Skeletal muscle satellite cell (primary cell): ENCODE data around the gene ADAMTS3.

Source experiments
- H3K27me3 ChIP-seq: 2 replicates; pipeline ENCODE4 v1.7.0; 2013; ENCODE audit warnings: low read length; ENCODE audit not compliant: control insufficient read depth, insufficient read depth
- H3K36me3 ChIP-seq: 2 replicates; pipeline ENCODE4 v1.7.0; 2013; ENCODE audit warnings: mild to moderate bottlenecking, control low read depth, low read length; ENCODE audit not compliant: insufficient read depth
- H3K4me1 ChIP-seq: 2 replicates; pipeline ENCODE4 v1.7.0; 2013; ENCODE audit warnings: low read length; ENCODE audit not compliant: control insufficient read depth, insufficient read depth
- H3K4me2 ChIP-seq: 2 replicates; pipeline ENCODE4 v1.7.0; 2013; ENCODE audit warnings: mild to moderate bottlenecking, low read length
- H3K4me3 ChIP-seq: 2 replicates; pipeline ENCODE4 v1.7.0; 2013; ENCODE audit warnings: low read length
- H3K9ac ChIP-seq: 2 replicates; pipeline ENCODE4 v1.7.0; 2013; ENCODE audit warnings: mild to moderate bottlenecking, low read depth, low read length, moderate library complexity
- H3K9me3 ChIP-seq: replicated peaks from 2 replicates; pipeline ENCODE4 v1.7.0; 2013; ENCODE audit warnings: mild to moderate bottlenecking, control low read depth, low read length

The ADAMTS3 gene

DNA sequence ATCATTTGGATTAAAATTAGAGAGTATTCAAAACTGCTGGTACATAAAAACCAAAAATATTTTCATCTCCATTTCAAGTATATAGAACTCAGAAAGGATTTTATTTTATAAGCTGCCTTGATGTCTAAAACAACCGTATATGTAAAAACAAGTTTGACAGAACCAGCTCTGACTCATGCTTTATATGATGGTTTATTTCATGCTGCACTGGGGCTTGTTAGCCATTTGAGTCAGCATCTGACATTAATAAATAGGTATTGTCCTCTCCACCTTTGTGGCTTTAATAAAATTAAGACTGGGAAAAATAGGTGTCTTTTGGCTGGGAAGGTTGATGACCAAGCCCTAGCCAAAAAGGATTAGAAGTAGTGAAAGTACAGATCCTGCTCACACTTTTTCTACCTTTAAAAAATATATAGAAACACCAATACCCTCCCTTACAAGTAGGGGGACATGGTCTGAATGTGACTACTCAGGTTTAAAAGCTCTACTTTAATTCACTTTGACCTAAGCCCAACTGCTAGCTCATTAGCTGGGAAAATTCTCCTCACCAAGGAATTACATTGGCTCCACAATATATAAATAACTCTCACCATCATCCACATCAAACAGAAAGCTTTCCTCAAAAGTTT, 228.1 kb downstream of the ADAMTS3 start:
- no peak overlapping the region for H3K4me2 ChIP-seq
- no peaks in the 10 kb centered on the region for H3K9me3 ChIP-seq
- no peaks in the 10 kb centered on the region for H3K4me1 ChIP-seq
- H3K27me3 ChIP-seq, result no peaks in the 10 kb centered on the region
- H3K36me3 ChIP-seq, result no peaks in the 10 kb centered on the region
- H3K9ac ChIP-seq, result no peak overlapping the region
- no peak overlapping the region for H3K4me3 ChIP-seq

DNA sequence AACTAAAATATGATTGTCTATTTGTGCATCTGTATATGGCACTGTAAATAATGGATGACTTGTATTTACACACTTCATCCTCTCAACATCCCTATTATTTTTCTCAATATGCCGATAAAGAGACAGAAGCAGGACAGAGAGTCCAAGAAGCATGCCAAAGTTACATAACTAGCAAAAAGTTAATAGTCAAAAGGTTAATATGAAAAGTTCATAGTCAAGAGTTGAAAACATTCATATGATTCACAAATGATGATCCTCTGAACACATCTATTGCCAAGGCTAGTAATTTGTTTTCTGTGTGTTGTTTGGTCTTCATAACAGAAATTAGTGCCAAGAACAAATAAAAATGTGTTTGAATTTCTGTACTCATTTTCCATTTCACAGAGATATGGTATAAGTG, 231.0 kb downstream of the ADAMTS3 start:
- H3K9me3 ChIP-seq, result no peaks in the 10 kb centered on the region

DNA sequence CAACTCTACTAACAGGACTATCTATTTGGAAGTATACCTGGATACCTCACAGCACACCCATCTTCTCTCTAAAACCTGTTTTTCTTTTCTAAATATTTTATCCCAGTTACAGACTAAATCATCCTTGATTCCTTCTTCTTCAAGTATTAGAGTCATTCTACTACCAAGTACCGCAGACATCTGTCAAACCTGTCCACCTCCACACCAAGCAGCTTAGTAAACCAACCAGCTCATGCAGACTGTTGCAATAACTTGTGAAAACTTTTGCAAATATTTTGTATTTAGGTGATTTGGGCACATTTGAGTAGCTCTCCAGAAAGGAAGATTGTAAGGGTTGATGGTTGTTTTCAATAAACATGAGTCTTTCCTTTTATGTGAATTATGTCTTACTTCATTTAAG, 238.6 kb downstream of the ADAMTS3 start:
- Histone ChIP-seq H3K4me2 (no peak overlapping the region), H3K9ac (no peak overlapping the region), H3K4me3 (no peak overlapping the region), H3K27me3 (no peaks in the 10 kb centered on the region), H3K9me3 (no peaks in the 10 kb centered on the region), H3K4me1 (no peaks in the 10 kb centered on the region), H3K36me3 (no peaks in the 10 kb centered on the region)

More for the DNA sequence above, 231.0 kb downstream of the ADAMTS3 start:
- Histone ChIP-seq H3K4me3 (no peak overlapping the region), H3K36me3 (no peaks in the 10 kb centered on the region), H3K4me2 (no peak overlapping the region), H3K9ac (no peak overlapping the region), H3K27me3 (no peaks in the 10 kb centered on the region), H3K4me1 (no peaks in the 10 kb centered on the region)

DNA sequence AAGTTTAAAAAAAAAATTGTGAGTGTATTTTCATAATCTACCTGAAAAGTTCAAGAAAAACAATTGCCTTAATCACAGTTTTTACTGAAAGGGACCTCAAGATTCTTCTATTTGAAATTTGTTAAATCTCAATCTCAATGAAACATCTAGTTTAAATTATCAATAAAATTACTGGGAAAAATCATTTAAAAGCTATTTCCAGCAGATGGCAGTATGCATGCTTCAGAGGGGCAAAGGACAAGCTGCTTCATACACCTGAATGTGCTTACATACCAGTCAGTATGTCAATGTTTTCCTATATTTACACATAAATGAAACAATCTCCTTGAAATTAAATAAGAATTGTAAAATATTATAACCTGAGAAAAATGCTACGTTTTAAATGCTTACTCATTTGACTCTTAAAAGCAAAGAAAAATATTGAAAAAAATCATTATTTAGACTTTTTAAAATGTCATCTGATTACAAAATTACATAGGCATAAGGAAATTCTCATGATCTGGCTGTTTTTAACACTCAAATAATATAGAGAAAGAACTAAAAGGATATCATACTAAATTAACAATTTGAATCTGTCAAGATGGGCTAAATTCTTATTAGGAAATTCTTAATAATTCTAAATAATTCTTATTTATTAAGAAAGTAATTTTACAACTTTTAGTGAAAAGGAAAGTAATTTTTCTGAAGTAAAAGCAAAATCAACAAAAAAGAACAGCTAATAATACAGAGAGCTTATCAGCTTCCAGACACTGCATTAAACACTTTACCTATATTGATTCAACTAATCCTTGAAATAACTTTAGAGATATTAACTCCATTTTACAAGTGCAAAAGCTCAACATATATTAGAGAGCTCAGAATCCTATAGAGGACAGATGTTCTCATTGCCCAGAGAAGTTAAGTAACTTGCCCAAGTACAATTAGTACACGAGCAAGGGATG, 242.1 kb downstream of the ADAMTS3 start:
- peaks cover 2% of the 10 kb centered on the region for H3K4me1 ChIP-seq
- H3K4me2 ChIP-seq, result no peak overlapping the region
- no peaks in the 10 kb centered on the region for H3K9me3 ChIP-seq
- H3K27me3 ChIP-seq, result no peaks in the 10 kb centered on the region
- H3K36me3 ChIP-seq, result no peaks in the 10 kb centered on the region
- H3K9ac ChIP-seq, result no peak overlapping the region
- no peak overlapping the region for H3K4me3 ChIP-seq

DNA sequence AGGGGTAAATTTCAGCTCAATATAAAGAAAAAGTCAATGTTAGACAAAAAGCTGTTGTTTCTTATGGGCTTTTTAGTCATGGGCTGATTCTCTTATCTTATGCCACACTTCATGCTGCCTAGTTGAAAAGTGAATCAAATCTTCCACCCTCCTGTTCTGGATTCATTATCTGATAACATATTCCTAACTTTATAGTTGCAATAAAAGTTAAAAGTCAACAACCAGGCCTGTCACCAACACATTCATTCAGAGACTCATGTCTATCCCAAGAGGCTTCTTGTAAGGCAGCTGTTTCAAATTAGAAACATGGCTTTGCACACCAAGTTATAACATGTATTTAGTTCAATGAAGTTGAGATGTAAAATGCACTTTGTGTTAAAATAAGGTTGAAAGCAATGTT, 243.8 kb downstream of the ADAMTS3 start:
- Histone ChIP-seq H3K9ac (no peak overlapping the region), H3K36me3 (no peaks in the 10 kb centered on the region), H3K27me3 (no peaks in the 10 kb centered on the region), H3K9me3 (no peaks in the 10 kb centered on the region), H3K4me2 (no peak overlapping the region), H3K4me3 (no peak overlapping the region), H3K4me1 (peaks cover 4% of the 10 kb centered on the region)

DNA sequence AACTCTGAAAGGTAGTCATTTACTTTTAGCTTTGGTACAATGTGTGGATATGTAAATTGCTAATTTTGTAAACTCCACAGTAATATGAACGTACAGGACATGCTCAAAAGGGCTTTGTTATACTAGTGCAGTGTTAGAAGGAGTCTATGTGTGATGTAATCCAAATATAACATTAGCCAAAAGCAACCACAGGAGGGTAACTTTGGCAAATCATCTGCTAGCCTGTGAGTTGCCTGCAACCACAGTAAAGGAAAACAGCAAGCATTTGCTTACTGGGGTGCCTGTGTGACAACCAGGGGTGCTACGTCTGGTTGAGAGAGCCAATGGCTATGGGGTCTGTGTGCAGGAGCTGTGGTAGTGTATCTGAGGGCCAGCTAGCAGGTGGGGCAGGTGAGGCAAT, 245.8 kb downstream of the ADAMTS3 start:
- Histone ChIP-seq H3K27me3 (no peaks in the 10 kb centered on the region), H3K9me3 (no peaks in the 10 kb centered on the region), H3K4me2 (no peak overlapping the region), H3K4me1 (peaks cover 22% of the 10 kb centered on the region), H3K9ac (no peak overlapping the region), H3K36me3 (no peaks in the 10 kb centered on the region), H3K4me3 (no peak overlapping the region)

DNA sequence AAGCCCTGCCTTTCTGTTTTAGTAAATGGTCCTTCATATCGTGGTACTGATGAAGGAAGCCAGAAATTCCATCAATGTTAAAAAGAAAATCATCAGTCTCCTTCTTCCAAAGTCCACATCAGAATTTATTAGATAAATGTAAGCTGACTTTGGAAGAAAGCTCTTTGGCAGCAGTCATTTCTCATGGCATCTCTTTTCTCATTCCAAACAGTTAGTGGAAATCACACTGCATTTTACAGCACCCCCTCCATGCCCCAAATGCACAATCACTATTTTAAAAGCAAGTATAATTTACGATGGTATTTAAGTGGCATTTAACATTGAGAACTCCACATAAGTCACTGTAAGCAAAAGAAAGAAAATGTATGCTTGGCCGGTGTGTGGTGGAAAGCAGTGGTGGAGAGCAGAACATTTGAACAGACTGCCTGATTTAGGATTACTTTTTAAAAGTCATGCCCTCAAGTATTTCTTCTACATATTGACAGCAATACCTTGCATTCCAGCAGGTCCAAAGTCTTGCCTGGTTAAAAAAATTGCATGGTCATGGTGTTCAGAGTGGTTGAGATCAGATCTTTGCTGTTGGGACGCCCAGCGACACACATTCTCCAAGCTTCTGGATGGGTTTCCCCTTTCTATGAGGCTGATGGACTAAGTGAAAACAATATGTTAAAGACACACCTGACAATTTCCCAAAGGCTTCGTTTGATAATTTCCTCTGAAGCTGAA, 248.6 kb downstream of the ADAMTS3 start:
- no peak overlapping the region for H3K9ac ChIP-seq
- peaks cover 22% of the 10 kb centered on the region for H3K4me1 ChIP-seq
- H3K27me3 ChIP-seq, result no peaks in the 10 kb centered on the region
- H3K4me3 ChIP-seq, result no peak overlapping the region
- H3K9me3 ChIP-seq, result no peaks in the 10 kb centered on the region
- H3K4me2 ChIP-seq, result peak overlapping the region; percentile 36
- no peaks in the 10 kb centered on the region for H3K36me3 ChIP-seq

DNA sequence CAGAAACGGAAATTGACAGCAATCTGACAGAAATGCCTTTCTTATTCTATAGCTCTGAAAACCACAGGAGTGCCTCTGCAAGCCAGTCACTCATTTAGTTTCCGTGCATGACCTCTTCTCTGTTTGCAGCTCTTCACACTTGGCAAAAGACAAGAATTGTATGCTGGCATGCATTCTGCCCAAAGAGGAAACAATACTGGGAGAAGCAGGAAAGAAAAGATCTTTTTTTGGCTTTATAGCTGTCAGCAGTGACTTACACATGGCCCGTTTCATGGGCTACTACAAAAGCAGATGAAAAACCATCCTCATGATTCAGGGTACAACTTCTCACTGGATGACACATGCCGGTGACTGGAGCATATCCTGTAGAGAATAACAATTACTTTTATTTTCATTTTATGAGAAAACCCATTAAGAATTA, 249.4 kb downstream of the ADAMTS3 start:
- H3K27me3 ChIP-seq, result no peaks in the 10 kb centered on the region
- peaks cover 29% of the 10 kb centered on the region for H3K4me1 ChIP-seq
- H3K4me2 ChIP-seq, result peak overlapping the region; percentile 36
- H3K9ac ChIP-seq, result no peak overlapping the region
- no peaks in the 10 kb centered on the region for H3K9me3 ChIP-seq
- peak overlapping the region; percentile 3 for H3K4me3 ChIP-seq
- H3K36me3 ChIP-seq, result no peaks in the 10 kb centered on the region

DNA sequence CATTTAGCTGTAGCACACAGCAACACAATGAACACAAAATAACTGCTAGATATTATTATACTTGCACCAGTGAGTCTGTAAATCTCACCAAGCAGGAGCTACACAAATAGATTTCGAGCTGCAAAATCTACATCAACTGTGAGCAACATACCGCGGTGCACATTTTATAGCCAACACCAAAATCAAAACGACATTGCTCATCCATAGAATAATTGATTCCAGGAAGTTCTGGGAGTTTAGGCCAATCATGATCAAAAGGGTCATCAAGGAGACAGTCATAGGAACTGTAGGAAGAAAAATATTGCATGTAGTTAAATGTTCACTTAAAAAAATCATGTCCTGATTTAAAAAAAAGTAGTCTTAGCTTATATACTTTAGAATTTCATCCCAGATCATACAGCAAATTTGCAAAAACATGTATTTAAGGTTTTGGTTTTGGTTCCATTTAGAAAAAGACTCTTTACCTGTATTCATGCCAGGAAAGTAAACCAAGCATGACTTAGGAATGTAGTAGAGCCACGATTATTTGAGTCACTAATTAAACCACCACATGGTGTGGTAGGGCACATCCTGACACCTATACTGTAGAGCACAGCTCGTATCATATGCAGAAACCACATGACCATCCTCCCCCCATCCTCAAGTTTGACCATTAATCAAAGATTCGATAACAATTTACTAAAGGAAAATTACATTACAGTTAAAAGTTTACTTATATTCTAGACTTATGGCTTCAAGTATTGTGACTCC, 250.4 kb downstream of the ADAMTS3 start:
- Histone ChIP-seq H3K36me3 (no peaks in the 10 kb centered on the region), H3K27me3 (no peaks in the 10 kb centered on the region), H3K4me3 (no peak overlapping the region), H3K9me3 (no peaks in the 10 kb centered on the region), H3K4me1 (peaks cover 31% of the 10 kb centered on the region), H3K4me2 (no peak overlapping the region), H3K9ac (no peak overlapping the region)

DNA sequence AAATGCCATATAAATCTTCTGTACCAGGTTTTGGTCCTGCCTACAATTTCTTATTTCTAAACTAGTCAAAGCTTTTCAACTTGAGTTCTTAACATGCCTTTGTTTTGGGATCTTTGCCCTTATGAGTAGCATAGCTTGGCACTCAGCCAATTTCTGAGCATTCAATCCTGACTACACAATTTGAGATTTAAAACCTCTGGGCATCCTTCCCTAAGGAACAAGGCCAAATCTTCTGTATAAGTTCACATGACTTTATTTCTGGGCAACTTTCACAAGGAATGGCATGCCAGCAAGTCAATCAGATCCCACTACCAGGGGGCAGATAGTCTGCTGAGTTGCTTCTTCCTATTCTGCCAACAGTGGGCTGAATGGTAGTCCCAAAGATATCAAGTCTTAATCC, 254.2 kb downstream of the ADAMTS3 start:
- no peak overlapping the region for H3K4me3 ChIP-seq
- H3K9ac ChIP-seq, result no peak overlapping the region
- no peaks in the 10 kb centered on the region for H3K27me3 ChIP-seq
- H3K4me2 ChIP-seq, result no peak overlapping the region
- H3K4me1 ChIP-seq, result peaks cover 45% of the 10 kb centered on the region
- H3K9me3 ChIP-seq, result no peaks in the 10 kb centered on the region
- no peaks in the 10 kb centered on the region for H3K36me3 ChIP-seq

DNA sequence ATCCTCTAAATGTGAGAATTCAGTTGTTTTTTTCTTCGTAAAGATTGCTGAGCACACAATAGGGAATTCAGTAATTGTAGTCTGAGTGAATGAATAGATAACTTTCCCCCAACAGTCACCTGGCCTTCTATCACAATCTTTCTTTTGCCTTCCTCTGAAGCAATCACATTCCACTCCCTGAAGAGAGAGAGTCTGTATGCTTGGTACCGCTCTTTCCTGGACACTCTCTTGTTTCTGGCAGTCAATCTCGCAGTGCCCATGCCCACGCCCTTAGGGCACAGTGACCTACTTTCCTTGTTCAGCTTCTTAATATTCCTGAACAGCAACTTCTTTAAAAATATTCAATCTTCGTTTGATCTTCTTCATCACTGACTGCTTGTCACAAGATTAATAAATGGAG, 255.9 kb downstream of the ADAMTS3 start:
- no peak overlapping the region for H3K9ac ChIP-seq
- H3K36me3 ChIP-seq, result no peaks in the 10 kb centered on the region
- H3K27me3 ChIP-seq, result no peaks in the 10 kb centered on the region
- no peak overlapping the region for H3K4me3 ChIP-seq
- no peaks in the 10 kb centered on the region for H3K9me3 ChIP-seq
- no peak overlapping the region for H3K4me2 ChIP-seq
- peaks cover 30% of the 10 kb centered on the region for H3K4me1 ChIP-seq
